GM21381 (cell line): ENCODE measurements around the gene DNHD1.

Source experiments
- ATAC-seq: cut with Tn5 transposase; IDR thresholded peaks from one replicate; pipeline ENCODE4 v1.9.1; 2021; ENCODE audit warnings: mild to moderate bottlenecking, moderate library complexity; ENCODE audit not compliant: unreplicated experiment

The DNHD1 gene

DNA sequence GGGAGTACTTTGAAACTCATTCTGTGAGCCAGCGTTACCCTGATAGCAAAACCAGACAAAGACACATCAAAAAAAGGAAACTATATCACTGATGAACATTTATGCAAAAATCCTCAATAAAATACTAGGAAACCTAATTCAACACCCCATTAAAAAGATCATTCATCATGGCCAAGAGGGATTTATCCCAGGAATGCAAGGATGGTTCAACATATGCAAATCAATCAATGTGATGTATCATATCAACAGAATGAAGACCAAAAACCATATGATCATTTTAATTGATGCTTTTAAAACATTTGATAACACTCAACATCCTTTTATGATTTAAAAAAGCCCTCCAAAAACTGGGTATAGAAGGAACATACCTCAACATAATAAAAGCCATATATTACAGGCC is 86.5 kb downstream of the DNHD1 start:
- no peak for ATAC-seq

- no peak for ATAC-seq
Measured at GRCh38 chr11:6584528-6584927, 87.4 kb downstream of the DNHD1 start.

DNA sequence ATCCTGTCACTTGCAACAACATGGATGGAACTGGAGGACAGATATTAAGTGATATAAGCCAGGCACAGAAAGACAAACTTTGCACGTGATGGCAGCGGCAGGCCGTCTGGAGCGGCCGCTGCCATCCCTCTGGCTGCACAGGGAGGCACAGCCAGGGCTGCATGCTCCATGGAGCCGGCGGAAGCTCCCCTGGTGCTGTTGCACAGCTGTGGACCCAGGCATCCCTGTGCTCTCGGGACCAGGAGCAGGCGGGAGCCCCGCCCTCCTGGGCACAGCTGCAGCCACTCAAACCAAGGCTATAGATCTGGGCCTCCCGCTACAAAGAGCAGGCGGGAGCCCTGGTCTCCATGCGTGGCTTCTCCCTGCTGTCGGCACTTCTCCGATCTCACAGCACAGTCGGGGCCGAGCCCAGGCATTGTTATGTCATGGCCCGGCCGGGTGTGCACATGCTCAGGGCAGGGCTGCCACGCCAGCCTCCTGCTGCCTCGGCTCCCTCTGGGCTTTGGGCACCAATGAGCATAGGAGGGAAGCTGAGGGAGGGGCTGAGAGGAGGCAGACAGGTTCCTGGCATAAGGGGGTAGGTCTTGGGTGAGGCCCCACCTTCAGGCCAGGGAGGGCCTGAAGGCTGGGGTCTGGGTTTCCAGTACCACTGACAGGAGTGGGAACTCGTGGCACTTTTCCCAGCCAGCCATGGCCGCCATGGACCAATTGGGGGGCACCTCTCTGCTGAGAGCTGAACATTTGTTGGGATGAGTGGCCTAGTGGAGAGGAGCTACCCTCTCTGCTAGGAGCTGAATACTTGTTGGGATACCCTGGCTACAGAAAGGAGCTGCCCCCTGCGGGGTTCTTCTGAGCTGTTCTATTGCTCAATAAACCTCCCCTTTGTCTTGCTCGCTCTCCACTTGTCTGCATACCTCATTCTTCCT is 89.6 kb downstream of the DNHD1 start:
- ATAC-seq = no peak

DNA sequence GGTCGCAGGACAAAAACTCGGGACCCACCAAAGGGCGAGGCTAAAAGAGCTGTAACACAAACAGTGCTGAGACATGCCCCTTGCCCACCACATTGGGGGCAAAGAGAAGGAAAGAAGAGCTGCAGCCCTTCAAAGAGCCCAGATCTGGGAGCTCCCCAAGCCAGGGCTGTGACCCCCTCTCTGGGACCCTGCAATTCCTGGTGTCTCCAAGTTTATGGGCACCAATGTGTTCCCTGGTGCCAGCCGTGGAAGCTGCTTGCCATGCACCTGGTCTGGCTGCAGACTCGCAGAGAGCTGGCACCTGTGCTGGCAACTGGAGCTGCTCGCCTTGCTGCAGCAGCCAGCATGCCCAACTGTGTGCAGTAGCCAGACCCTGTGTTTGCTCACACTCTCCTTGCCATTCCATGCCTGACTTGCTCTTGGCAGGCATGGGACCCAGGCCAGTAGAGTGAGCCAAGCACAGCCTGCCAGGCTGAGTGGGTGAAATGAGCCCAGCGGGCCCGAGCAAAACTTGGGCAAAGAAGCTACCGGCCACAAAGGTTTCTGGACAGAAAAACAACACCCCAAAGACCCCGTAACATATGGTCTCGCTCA is 90.4 kb downstream of the DNHD1 start:
- ATAC-seq = no peak

DNA sequence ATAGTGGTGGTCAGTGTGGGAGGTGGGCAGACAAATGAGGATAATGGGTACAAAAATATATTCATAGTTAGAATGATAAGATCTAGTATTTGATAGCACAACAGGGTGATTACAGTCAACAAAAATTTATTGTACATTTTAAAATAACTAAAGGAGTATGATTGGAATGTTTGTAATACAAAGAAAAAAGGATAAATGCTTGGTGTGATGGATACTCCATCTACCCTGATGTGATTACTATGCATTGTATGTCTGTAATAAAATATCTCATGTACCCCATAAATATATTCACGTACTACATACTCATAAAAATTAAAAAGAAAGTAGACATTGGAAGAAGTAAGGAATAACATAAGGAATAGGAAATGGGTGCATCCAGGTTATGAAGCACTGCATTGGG is 90.9 kb downstream of the DNHD1 start:
- no peak for ATAC-seq

DNA sequence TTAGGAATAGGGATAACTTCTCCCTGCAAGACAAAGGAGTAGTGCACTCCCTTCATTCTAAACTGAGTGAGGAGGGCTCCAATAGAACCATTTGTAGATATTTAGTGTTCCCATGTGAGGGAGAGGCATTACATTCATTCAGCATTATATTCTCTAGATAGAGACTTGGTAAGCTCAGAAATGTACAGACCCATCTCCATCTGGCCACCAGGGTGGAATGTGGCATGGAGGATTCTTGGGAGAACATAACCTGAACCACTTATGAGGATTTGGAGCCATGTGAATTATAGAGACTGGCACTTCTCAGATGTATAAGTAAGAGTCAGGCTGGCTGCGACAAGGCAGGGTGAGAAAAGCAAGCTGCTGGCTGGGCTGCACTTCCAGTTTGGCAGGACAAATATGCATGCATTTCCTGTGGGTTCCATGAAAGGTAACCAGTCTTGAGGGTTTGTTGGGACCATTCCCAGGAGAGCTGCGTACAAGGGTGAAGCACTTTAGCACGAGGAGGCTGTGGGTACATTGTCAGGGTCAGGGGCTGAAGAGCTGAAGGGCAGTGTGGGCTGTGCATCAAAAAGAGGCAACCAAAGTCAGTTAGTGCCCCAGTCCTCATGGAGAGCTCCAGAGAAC is 97.2 kb downstream of the DNHD1 start:
- ATAC-seq = no peak

- no peak for ATAC-seq
Measured at GRCh38 chr11:6596239-6596877, 99.3 kb downstream of the DNHD1 start.

GRCh38 chr11:6598555-6598954 is 101.5 kb downstream of the DNHD1 start:
- ATAC-seq = no peak

GRCh38 chr11:6599449-6599848 is 102.4 kb downstream of the DNHD1 start:
- ATAC-seq = no peak

DNA sequence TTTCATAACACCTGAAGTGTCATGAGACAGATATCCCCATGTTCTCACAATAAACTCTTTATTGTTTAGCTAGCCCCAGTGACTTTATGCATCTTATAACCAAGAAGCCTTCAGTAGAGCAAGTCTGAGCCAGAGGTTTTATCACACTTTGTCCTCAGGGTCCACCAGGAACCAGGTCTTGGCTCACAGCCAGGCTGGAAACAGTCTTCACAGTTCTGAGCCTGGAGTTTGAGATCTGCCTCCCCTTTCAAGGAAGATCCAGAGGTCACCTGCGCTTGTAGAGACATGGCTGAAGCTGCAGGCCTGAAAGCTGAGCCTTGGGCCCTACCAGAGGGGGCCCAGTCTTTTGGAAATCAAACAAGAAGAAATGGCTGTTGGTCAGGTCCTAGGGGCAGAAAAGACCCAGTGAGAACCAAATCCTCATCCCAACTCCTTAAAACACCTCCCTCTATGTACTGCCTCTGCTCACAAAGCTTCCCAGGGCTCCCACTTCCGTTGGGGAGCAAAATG is 102.9 kb downstream of the DNHD1 start:
- ATAC-seq = no peak

- ATAC-seq = no peak
Measured at GRCh38 chr11:6601041-6601461, 104.0 kb downstream of the DNHD1 start.

- ATAC-seq = no peak
Measured at GRCh38 chr11:6602096-6602940, 105.2 kb downstream of the DNHD1 start.

DNA sequence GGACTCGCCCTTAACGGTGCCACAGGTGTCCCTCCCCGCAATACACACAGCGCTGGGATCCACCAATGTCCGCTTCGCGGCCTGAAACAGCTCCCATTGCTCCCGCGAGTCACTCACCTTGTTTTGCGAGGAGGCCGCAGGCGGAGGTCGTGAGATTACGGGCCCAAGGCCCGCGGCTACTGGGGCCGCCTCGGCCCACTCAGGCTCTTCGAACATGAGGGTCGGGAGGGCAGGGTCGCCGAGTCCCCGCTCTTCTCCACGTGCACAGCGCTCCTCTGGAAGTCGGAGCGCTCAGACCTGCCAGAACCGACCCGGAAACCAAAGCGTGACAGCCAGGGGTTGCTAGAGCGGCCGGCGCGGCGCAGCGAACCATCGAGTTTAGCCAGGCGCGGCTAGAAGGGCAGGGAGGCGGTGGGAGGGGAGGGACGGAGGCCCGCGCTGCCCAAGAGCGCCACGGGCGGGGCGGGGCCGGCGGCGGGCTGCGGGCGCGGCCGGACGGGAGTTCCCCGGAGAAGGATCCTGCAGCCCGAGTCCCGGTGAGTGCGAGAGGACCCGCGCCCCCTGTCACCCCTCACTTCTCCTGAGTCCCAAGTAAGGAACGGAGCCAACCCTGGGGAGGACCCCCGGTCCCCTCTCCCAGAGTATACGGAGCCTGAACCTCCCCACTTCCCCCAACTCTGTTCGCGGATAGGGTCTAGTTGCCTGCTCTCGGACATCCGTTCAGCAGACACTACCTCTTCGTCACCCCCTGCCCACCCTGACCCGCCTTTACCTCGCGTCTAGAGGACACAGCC is 106.4 kb downstream of the DNHD1 start, which contains the start of the genes ILK and RRP8:
Gene ILK, plus strand, starts transcription at position 488 of the 794 bp plus-strand sequence. CDS start 498 bp downstream, outside the sequence.
Gene RRP8, minus strand, starts transcription at position 330 of the 794 bp plus-strand sequence. Its CDS starts 114 bp downstream, at position 216.
- peak; percentile 79 for ATAC-seq

- peak; percentile 30 for ATAC-seq
Measured at GRCh38 chr11:6604081-6604626, 107.1 kb downstream of the DNHD1 start.

- ATAC-seq = no peak
Measured at GRCh38 chr11:6604790-6605189, 107.7 kb downstream of the DNHD1 start.

GRCh38 chr11:6606471-6607189 is 109.5 kb downstream of the DNHD1 start:
- peak; percentile 47 for ATAC-seq

DNA sequence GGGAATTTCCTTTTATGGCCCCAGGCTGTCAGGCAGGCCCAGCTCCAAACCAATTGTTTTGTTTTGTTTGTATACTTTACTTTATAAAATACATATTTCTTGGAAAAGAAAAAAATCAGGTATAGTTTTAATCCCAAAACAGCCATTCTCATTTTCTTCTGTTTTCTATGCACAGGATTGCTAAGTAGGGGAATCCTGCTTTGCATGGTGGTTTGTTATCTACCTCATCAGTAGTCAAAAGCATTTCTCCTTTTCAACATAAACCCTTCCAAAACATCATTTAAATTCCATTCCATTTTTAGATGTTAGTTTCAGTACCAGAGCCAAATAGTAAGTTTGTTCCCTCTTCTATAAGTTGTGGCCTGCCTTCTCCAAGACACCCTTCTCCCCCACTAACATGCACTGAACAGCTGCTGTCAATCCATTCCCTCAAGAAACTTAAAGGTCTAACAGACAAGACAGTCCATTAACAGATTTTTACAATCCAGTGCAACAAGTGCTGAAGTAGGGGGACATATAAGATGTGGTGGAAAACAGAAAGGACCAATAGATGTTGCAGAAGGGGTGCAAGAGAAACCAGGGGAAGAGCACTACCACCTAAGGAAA is 110.2 kb downstream of the DNHD1 start:
- ATAC-seq = no peak

DNA sequence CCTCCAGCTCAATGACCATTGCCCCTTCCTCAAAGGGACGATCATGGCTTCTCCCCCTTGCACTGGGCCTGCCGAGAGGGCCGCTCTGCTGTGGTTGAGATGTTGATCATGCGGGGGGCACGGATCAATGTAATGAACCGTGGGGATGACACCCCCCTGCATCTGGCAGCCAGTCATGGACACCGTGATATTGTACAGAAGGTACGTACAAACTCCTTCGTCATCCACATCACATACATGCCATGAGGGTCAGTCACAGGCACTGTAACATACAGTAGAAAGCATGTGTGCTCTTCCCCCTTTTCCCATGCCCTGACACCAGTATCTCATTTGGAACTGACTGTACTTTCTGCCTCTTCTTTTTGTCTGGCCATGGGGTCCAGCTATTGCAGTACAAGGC is 110.9 kb downstream of the DNHD1 start:
- ATAC-seq = no peak
